ENCODE results near the gene PRSS22. TPM values are rescaled to one million over a fixed set of nuclear protein-coding genes. Genes with fewer than 3 reads are reported as not detected.

The PRSS22 gene
- total and polyA plus RNA-seq, 3 donors from 2014 or later: 0.38 TPM; not detected in 2

- H3K9me3 ChIP-seq: no peaks in the 10 kb centered on the region
- TF ChIP-seq CTCF (IDR thresholded peaks at IDR 0.05): peak in 2 of 3 experiments; percentile 41 to 55
- TF ChIP-seq POLR2A (IDR thresholded peaks at IDR 0.05): no peak
- H3K4me1 ChIP-seq: no peaks in the 10 kb centered on the region
- H3K36me3 ChIP-seq (ENCODE audit: low read depth, missing control alignments): no peaks in the 10 kb centered on the region
- 20 to 36% methylated on average over 5 to 12 of the region's 12 CpGs for WGBS, 2 donors
- no peaks in the 10 kb centered on the region for H3K27me3 ChIP-seq
- peak; percentile 74 for DNase-seq
- intact Hi-C loops (cut with DNase I; ENCODE audit: low total_unique reads): no loop called here
- H3K4me3 ChIP-seq: no peak overlapping the region
- no peak overlapping the region for H3K27ac ChIP-seq
These were observed 19.0 kb downstream of the PRSS22 start for GRCh38 chr16:2838928-2839327.

- no peaks in the 10 kb centered on the region for H3K27me3 ChIP-seq
- intact Hi-C loops (cut with DNase I; ENCODE audit: low total_unique reads): no loop called here
These were observed 21.1 kb downstream of the PRSS22 start for GRCh38 chr16:2836646-2837508.

GRCh38 chr16:2835638-2836493 is 22.1 kb downstream of the PRSS22 start:
- DNase-seq: no peak
- Histone ChIP-seq H3K4me3 (no peak overlapping the region), H3K4me1 (no peaks in the 10 kb centered on the region), H3K36me3 (ENCODE audit: low read depth, missing control alignments) (no peaks in the 10 kb centered on the region), H3K9me3 (no peaks in the 10 kb centered on the region), H3K27ac (no peak overlapping the region), H3K27me3 (no peaks in the 10 kb centered on the region)
- 65 to 66% methylated on average over 21 to 22 of the region's 22 CpGs for WGBS, 2 donors
- intact Hi-C loops (cut with DNase I; ENCODE audit: low total_unique reads): no loop called here
- no peak for TF ChIP-seq POLR2A (IDR thresholded peaks at IDR 0.05)
- TF ChIP-seq CTCF (IDR thresholded peaks at IDR 0.05): no peak

More at GRCh38 chr16:2836646-2837508, 21.1 kb downstream of the PRSS22 start:
- no peaks in the 10 kb centered on the region for H3K9me3 ChIP-seq
- 57 to 62% methylated on average over 10 to 13 of the region's 13 CpGs for WGBS, 2 donors
- H3K4me1 ChIP-seq: no peaks in the 10 kb centered on the region
- TF ChIP-seq CTCF (IDR thresholded peaks at IDR 0.05): no peak
- no peak for TF ChIP-seq POLR2A (IDR thresholded peaks at IDR 0.05)
- H3K27ac ChIP-seq: no peak overlapping the region
- no peak for DNase-seq
- no peaks in the 10 kb centered on the region for H3K36me3 ChIP-seq (ENCODE audit: low read depth, missing control alignments)
- H3K4me3 ChIP-seq: no peak overlapping the region

GRCh38 chr16:2834968-2835367 is 23.0 kb downstream of the PRSS22 start:
- TF ChIP-seq POLR2A (IDR thresholded peaks at IDR 0.05) (no peak), CTCF (IDR thresholded peaks at IDR 0.05) (no peak)
- no peaks in the 10 kb centered on the region for H3K4me1 ChIP-seq
- H3K27ac ChIP-seq: no peak overlapping the region
- 87% methylated on average over 3 of the region's 3 CpGs for WGBS, 2 donors
- DNase-seq: no peak
- H3K9me3 ChIP-seq: no peaks in the 10 kb centered on the region
- no peaks in the 10 kb centered on the region for H3K36me3 ChIP-seq (ENCODE audit: low read depth, missing control alignments)
- no peak overlapping the region for H3K4me3 ChIP-seq
- no peaks in the 10 kb centered on the region for H3K27me3 ChIP-seq
- intact Hi-C loops (cut with DNase I; ENCODE audit: low total_unique reads): no loop called here

All from testis (tissue), 3 donors.